HL-60 (cell line): ENCODE data around the gene C3.

ENCODE experiments used
- DNase-seq, 2 experiments: peaks; one replicate each; pipeline ENCODE4 v3.0.0-alpha.2; 2010 to 2020; ENCODE audit warnings: low read depth in 1 of 2, low spot score in 1 of 2
- H3K27ac ChIP-seq: fragments of 250-450 bp; sonication (Bioruptor Pico); replicated peaks from 2 replicates; pipeline ENCODE4 v1.5.1; 2020; ENCODE audit warnings: mild to moderate bottlenecking, moderate library complexity
- H3K27me3 ChIP-seq: fragments of 250-450 bp; sonication (Bioruptor Pico); 2 replicates; pipeline ENCODE4 v1.5.1; 2021; ENCODE audit warnings: mild to moderate bottlenecking, moderate library complexity; ENCODE audit not compliant: insufficient read depth, poor library complexity, severe bottlenecking
- H3K4me3 ChIP-seq: replicated peaks from 2 replicates; pipeline ENCODE4 v1.5.1; 2011; ENCODE audit warnings: mild to moderate bottlenecking, control low read depth, low read length; ENCODE audit not compliant: insufficient read depth
- GABPA ChIP-seq: IDR thresholded peaks from 2 replicates; pipeline ENCODE4 v1.6.1; 2012; ENCODE audit warnings: low read depth
- POLR2AphosphoS5 ChIP-seq: IDR thresholded peaks from 2 replicates; pipeline ENCODE4 v1.6.1; 2012; ENCODE audit warnings: low read depth
- SPI1 ChIP-seq: IDR thresholded peaks from 2 replicates; pipeline ENCODE4 v1.6.1; 2012; ENCODE audit warnings: low read depth, mild to moderate bottlenecking, borderline replicate concordance
- TF ChIP-seq, protein P1 (sequence below): IDR thresholded peaks from 2 replicates; pipeline ENCODE4 v1.6.1; 2012; ENCODE audit warnings: low read depth; ENCODE audit not compliant: insufficient replicate concordance
- TF ChIP-seq, protein P2 (sequence below): IDR thresholded peaks from one replicate; pipeline ENCODE4 v1.5.1; 2011; ENCODE audit warnings: low read length, control low read depth, inconsistent platforms; ENCODE audit not compliant: insufficient read depth

Gene C3

DNA sequence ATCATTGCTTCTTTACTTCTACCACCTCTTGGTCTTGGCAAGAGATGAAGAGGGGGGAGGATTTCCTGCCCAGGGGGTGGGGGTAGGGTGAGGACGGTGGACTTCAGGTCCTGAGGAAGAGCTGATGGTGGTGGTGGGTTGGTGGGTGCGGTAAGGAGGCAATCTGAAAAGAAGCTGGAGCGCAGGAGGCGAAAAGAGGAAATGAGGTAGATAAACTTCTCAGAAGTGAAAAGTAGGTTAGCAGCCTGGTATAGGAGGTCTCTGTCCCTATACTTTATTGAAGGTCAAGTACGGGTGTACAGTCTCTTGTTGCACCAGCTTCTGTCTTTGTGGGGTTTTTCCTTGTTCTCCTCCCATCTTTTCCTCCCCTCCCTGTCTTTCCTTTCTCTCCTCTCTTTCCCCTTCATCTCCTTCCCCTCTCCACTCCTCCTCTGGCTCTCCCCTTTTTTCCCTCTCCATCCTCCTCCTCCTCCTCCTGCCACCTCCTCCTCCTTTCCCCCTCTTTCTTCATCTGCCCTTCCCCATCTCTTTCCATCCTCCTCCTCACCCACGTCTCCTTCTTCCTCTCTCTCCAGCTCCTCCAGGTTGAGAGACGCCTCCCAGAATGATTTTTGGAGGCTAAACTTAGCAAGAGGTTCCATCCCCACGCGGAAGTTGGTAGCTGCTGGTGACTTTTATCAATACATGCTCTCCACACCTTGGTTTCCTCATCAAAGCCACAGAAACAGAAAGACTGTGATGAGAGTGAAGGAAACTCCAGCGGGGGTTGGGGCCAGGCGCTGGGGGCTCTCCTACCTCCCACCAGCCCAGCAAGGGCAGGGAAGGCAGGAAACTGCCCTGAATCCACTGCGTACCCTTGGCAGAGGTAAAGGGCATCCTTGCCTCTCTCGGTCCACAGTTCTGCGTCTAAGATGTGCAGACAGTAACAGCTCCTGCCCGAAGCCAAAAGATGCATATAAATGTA, 65.8 kb downstream of the C3 start:
- Histone ChIP-seq H3K27ac (no peak overlapping the region), H3K4me3 (no peak overlapping the region), H3K27me3 (no peaks in the 10 kb centered on the region)
- DNase-seq = peak in 1 of 2 experiments; percentile 38
- TF ChIP-seq, protein P1, sequence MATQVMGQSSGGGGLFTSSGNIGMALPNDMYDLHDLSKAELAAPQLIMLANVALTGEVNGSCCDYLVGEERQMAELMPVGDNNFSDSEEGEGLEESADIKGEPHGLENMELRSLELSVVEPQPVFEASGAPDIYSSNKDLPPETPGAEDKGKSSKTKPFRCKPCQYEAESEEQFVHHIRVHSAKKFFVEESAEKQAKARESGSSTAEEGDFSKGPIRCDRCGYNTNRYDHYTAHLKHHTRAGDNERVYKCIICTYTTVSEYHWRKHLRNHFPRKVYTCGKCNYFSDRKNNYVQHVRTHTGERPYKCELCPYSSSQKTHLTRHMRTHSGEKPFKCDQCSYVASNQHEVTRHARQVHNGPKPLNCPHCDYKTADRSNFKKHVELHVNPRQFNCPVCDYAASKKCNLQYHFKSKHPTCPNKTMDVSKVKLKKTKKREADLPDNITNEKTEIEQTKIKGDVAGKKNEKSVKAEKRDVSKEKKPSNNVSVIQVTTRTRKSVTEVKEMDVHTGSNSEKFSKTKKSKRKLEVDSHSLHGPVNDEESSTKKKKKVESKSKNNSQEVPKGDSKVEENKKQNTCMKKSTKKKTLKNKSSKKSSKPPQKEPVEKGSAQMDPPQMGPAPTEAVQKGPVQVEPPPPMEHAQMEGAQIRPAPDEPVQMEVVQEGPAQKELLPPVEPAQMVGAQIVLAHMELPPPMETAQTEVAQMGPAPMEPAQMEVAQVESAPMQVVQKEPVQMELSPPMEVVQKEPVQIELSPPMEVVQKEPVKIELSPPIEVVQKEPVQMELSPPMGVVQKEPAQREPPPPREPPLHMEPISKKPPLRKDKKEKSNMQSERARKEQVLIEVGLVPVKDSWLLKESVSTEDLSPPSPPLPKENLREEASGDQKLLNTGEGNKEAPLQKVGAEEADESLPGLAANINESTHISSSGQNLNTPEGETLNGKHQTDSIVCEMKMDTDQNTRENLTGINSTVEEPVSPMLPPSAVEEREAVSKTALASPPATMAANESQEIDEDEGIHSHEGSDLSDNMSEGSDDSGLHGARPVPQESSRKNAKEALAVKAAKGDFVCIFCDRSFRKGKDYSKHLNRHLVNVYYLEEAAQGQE = no peak
- TF ChIP-seq, protein P2, sequence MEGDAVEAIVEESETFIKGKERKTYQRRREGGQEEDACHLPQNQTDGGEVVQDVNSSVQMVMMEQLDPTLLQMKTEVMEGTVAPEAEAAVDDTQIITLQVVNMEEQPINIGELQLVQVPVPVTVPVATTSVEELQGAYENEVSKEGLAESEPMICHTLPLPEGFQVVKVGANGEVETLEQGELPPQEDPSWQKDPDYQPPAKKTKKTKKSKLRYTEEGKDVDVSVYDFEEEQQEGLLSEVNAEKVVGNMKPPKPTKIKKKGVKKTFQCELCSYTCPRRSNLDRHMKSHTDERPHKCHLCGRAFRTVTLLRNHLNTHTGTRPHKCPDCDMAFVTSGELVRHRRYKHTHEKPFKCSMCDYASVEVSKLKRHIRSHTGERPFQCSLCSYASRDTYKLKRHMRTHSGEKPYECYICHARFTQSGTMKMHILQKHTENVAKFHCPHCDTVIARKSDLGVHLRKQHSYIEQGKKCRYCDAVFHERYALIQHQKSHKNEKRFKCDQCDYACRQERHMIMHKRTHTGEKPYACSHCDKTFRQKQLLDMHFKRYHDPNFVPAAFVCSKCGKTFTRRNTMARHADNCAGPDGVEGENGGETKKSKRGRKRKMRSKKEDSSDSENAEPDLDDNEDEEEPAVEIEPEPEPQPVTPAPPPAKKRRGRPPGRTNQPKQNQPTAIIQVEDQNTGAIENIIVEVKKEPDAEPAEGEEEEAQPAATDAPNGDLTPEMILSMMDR = no peak
- TF ChIP-seq POLR2AphosphoS5 (no peak), GABPA (no peak), SPI1 (peak; percentile 82)

- TF ChIP-seq, protein P1 = no peak
- DNase-seq = no peak
- Histone ChIP-seq H3K27ac (no peak overlapping the region), H3K4me3 (no peak overlapping the region), H3K27me3 (no peaks in the 10 kb centered on the region)
Measured at GRCh38 chr19:6652805-6653094, 67.7 kb downstream of the C3 start.

DNA sequence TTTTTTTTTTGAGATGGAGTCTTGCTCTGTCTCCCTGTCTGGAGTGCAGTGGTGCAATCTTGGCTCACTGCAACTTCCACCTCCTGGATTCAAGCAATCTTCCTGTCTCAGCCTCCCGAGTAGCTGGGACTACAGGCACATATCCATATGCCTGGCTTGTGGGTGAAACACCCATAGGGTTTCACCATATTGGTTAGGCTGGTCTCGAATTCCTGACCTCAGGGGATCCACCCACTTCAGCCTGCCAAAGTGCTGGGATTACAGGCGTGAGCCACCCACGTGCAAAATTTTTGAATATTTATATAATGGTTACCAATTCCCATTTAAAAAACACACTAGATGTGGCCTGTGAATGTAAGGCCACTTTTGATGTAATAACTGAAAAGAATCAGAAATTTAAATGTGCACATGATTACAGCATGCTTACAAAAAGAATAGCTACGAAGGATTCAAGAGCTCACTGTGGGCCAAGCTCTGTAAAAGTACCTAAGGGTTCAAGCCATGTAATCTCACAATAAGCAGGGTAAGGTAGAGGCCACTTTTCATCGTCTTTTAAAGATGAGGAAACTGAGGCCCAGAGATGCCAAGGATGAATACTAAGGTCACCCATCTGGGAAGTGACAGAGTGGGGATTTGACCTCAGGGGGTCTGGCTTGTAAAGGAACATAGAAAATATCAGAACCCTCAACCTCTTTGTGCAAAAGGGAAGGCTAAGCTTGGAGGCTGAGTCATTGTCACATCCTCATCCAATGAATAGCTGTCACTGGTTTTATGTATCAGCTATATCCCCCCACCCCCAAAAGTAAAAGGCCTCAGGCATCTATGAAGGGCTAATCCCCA, 68.3 kb downstream of the C3 start:
- Histone ChIP-seq H3K27ac (no peak overlapping the region), H3K4me3 (no peak overlapping the region), H3K27me3 (no peaks in the 10 kb centered on the region)
- TF ChIP-seq GABPA (no peak), SPI1 (no peak)
- TF ChIP-seq, protein P1 = no peak
- no peak for DNase-seq

DNA sequence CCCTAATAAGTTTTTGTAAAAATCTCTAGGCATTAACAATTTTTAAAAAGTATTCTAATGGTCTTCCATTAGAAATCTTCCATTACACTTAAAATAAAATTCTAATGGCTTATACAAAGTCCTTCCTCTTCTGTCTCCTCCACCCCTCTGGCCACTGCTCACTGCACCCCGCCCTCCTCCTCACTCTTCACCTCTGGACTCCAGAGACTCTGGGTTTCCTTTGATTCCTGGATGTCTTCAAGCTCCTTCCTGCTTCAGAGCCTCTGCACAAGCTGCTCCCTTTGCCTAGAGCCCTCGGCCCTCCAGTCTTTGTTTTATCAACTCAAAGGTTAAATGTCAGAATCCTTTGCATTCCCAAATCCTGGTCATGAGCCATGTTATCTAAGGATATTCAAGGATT, 71.3 kb downstream of the C3 start:
- Histone ChIP-seq H3K27me3 (no peaks in the 10 kb centered on the region), H3K27ac (no peak overlapping the region), H3K4me3 (no peak overlapping the region)
- no peak for TF ChIP-seq GABPA
- DNase-seq = no peak
